HG02885 (cell line): ENCODE results near the gene DMKN.
"Not testable (repeated sequence)": the region's sequence is repeated elsewhere in the genome, so short reads cannot be mapped to it uniquely, and the experiment has no call there.

Experiments used
- ATAC-seq: cut with Tn5 transposase; IDR thresholded peaks from one replicate; pipeline ENCODE4 v1.9.1; 2021; ENCODE audit warnings: mild to moderate bottlenecking; ENCODE audit not compliant: unreplicated experiment, poor library complexity

DMKN gene

DNA sequence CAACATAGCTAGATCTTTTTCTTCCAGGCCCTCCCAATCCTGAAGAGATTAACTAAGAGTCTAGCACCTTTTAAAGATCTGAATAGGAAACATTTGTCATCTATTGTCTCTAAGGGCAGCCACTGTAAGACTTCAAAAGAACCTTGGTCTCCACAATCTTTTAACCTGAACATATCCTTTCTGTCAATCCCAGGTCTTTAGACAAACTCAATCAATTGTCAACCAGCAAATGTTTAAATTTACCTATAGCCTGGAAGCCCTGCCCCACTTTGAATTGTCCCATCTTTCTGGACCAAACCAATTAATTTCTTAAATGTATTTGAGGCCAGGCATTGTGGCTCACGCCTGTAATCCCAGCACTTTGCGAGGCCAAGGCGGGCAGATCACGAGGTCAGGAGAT, 42.4 kb downstream of the DMKN start:
- ATAC-seq: not testable (repeated sequence)

GRCh38 chr19:35470128-35470527, 43.3 kb downstream of the DMKN start:
- no peak for ATAC-seq

- ATAC-seq: no peak
These were observed 44.8 kb downstream of the DMKN start for GRCh38 chr19:35468637-35469036.

DNA sequence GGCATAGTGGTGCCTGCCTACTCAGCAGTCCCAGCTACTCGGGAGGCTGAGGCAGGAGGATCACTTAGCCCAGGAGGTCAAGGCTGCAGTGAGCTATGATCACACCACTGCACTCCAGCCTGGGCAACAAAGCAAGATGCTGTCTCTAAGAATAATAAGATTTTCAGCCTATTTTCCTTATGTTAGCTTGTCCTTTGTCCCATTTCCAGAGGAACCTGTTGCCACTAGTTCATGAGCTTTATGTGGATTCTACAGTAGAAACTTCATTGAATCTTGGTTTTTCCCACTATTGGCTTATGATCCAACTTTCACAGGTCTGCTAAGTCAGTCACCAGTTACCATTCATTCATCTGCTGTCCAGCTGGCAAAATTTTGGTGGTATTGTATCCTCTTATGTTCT, 47.2 kb downstream of the DMKN start:
- ATAC-seq: no peak

- not testable (repeated sequence) for ATAC-seq
These were observed 50.5 kb downstream of the DMKN start for GRCh38 chr19:35462956-35463355.

- peak; percentile 68 for ATAC-seq
These were observed 50.9 kb downstream of the DMKN start for GRCh38 chr19:35462476-35462953.

DNA sequence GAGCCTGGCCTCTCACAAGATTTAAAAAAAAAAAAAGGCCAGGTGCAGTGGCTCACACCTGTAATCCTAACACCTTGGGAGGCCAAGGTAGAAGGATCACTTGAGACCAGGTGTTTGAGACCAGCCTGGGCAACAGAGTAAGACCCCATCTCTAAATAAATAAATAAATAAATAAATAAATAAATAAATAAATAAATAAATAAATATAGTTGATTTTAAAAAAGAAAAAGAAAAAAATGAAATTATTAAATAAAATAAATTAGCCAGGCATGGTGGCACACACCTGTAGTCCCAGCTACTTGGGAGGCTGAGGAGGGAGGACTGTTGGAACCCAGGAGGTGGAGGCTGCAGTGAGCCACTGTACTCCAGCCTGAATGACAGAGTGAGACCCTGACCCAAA, 51.7 kb downstream of the DMKN start:
- not testable (repeated sequence) for ATAC-seq

DNA sequence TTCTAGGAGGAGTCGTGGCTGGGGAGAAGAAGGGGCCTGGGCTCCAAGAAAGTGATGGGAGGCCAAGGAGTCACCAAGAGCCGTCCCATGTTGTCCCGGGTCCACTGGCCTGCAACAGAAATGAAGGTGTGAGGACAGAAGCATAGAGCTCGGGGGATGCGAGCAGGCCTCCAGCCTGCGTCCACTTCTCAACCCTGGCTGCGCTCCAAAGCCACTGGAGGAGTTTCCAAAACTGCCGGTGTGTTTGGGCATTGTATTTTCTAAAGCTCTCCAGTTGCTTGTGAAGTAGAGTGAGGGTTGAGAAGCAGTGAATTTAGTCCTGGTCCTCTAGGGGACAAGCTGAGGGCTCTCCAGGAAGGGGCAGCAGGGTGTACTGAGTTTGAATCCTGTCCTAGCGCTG, 52.4 kb downstream of the DMKN start:
- ATAC-seq: no peak

GRCh38 chr19:35460608-35461007, 52.8 kb downstream of the DMKN start:
- no peak for ATAC-seq

- no peak for ATAC-seq
These were observed 53.9 kb downstream of the DMKN start for GRCh38 chr19:35459414-35460082.

- ATAC-seq: no peak
These were observed 54.6 kb downstream of the DMKN start for GRCh38 chr19:35458731-35459391.

DNA sequence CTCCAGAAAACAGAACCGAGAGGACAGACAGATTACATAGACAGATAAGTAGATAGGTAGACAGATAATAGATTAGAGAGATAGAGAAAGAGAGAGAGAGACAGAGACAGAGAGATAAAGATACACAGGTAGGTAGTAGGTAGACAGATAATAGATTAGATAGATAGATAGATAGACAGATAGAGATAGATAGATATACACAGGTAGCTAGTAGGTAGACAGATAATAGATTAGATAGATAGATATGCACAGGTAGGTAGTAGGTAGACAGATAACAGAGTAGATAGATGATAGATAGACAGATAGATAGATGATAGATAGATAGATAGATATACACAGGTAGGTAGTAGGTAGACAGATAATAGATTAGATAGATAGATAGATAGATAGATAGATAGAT, 55.3 kb downstream of the DMKN start:
- ATAC-seq: no peak

DNA sequence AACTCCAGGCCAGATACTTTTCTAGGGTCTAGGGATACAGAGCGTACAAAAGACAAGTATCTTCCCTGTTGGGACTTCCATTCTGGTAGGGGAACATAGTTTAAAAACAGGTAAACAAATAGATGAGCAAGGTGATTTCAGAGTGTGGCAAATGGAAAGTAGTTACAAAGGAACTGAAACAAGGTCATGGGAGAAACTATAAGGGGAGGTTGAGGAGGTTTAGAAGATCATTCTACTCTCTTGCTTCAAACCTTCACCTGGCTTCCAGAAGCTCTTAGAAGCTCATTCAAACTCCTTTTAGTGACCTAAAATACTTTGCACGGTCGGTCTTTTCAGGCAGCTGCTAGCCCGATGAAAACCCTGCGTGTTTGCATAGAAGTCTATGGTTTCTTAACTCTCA, 56.3 kb downstream of the DMKN start:
- ATAC-seq: no peak

DNA sequence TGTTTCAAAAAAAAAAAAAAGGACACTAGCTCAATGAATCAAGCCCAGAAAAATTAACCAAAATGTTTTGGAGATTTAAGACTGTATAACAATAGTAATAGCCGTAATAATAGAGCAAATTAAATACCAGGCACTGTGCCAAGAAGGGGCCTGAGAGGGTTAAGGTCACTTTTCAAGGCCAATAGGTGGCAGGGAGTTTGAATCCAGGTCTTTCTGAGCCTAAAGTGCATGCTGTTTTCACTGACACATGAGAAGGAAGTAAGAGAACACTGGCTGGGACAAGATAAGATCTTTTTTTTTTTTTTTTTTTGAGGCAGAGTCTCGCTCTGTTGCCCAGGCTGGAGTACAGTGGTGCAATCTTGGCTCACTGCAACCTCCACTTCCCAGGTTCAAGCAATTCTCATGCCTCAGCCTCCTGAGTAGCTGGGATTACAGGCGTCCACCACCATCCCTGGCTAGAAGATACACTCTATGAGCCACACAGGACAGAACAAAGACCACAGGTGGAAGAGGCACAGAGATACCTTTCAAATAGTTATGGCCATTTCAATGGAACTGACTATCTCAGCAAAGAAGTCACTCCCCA, 57.7 kb downstream of the DMKN start:
- no peak for ATAC-seq

- no peak for ATAC-seq
These were observed 58.8 kb downstream of the DMKN start for GRCh38 chr19:35454663-35455062.

- no peak for ATAC-seq
These were observed 61.9 kb downstream of the DMKN start for GRCh38 chr19:35451338-35452096.

DNA sequence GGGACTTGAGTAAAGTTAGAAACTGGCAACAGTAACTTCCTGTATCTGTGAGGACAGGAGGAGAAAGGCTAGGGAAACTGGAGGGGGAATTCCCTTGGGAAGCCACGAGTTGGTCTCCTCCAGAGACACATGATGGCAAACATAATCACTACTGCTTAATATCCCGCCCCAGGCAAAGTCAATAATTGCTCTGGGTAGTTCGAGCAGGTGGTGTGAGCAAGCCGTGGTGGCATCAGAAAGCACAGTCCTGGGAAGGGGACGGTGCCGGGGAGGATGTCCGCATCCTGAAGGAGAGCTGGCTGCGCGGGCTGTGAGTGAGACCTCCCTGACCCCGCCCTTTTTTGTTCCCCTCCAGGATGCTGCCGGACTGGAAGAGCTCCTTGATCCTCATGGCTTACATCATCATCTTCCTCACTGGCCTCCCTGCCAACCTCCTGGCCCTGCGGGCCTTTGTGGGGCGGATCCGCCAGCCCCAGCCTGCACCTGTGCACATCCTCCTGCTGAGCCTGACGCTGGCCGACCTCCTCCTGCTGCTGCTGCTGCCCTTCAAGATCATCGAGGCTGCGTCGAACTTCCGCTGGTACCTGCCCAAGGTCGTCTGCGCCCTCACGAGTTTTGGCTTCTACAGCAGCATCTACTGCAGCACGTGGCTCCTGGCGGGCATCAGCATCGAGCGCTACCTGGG, 63.9 kb downstream of the DMKN start:
- ATAC-seq: no peak

DNA sequence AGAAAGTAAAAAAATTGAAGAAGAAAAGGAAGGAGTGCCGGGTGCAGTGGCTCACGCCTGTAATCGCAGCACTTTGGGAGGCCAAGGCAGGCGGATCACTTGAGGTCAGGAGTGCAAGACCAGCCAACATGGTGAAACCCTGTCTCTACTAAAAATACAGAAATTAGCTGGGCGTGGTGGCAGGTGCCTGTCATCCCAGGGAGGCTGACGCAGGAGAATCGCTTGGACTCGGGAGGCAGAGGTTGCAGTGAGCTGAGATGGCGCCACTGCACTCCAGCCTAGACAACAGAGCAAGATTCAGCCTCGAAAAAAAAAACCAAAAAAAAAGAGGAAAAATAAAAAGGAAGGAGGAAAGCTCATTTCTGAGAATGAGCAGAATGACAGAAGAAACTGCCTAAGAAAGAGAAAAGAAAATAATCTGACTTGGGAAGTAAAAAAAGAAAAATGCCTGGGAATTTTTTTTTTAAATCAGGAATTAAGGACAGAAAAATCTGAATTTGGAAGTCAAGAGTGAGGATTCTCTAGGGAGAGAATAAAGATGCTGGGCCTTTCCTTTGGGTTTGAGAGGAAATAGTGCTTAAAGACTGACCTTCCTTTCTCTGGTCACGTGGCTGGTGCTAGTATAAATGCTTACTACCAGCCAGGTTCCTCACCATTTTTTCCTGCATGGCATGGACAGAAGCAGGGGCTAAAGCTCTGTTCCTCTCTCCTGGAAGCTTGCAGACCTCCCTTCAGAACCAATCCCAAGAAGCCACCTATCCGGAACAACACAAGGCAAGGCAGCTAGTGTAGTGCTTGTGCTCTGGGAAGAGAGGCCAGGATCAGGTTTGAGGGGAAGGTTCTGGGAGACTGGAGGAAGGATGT, 65.6 kb downstream of the DMKN start, which contains the start of gene FFAR2:
Gene FFAR2, plus strand, starts transcription at position 652 of the 864 bp plus-strand sequence. CDS start 1,458 bp downstream, outside the sequence.
- no peak for ATAC-seq
